Muscle of leg (tissue), 11 donors: Measurements from ENCODE around the gene SYT8. TPM values are rescaled to one million over a fixed set of nuclear protein-coding genes. Genes with fewer than 3 reads are reported as not detected.

Source experiments
- DNase-seq: peaks from one replicate; pipeline ENCODE4 v3.0.0; 2013
- H3K27ac ChIP-seq: one replicate; pipeline ENCODE4 v1.5.1; 2013; ENCODE audit warnings: mild to moderate bottlenecking, low read length, control low read depth
- H3K27me3 ChIP-seq: one replicate; pipeline ENCODE4 v1.6.1; 2013; ENCODE audit warnings: low read length; ENCODE audit not compliant: control insufficient read depth, insufficient read depth
- H3K36me3 ChIP-seq: one replicate; pipeline ENCODE4 v1.6.1; 2013; ENCODE audit warnings: low read length; ENCODE audit not compliant: control insufficient read depth, insufficient read depth
- H3K4me1 ChIP-seq: one replicate; pipeline ENCODE4 v1.6.1; 2013; ENCODE audit warnings: low read length; ENCODE audit not compliant: control insufficient read depth, insufficient read depth
- H3K4me3 ChIP-seq: one replicate; pipeline ENCODE4 v1.5.1; 2013; ENCODE audit warnings: low read length, control low read depth
- H3K9me3 ChIP-seq: replicated peaks from 2 replicates; pipeline ENCODE4 v1.6.1; 2013; ENCODE audit warnings: low read depth, low read length; ENCODE audit not compliant: control insufficient read depth
- WGBS: methylation state at CpG from one replicate; pipeline ENCODE4 v1.1.5; 2013; ENCODE audit warnings: missing lambda C conversion rate; ENCODE audit not compliant: insufficient coverage; 5-methylcytosine and 5-hydroxymethylcytosine counted together
- polyA plus RNA-seq, 8 donors: library from polyadenylated mRNA; unstranded; fragments of 120-200 nt; gene quantifications; one replicate each; pipeline versions ENCODE4 v1.2.1 to v1.2.3, GENCODE V29; 2013; ENCODE audit warnings: inconsistent platforms in 1 of 8, low replicate concordance in 1 of 8; ENCODE audit not compliant: insufficient read length in 8 of 8, insufficient read depth in 1 of 8
- total RNA-seq: library from RNA; stranded (reverse); fragments of 120-200 nt; gene quantifications from one replicate; pipeline ENCODE4 v1.2.4, GENCODE V29; 2013

The SYT8 gene
- total and polyA plus RNA-seq, 9 donors: 0.27 to 1.7 (median 0.76) TPM

GRCh38 chr11:1845561-1846452 is 11.0 kb downstream of the SYT8 start:
- no peak overlapping the region for H3K27ac ChIP-seq
- peaks cover 12% of the 10 kb centered on the region for H3K36me3 ChIP-seq
- H3K4me1 ChIP-seq: peaks cover 79% of the 10 kb centered on the region
- WGBS: 66% methylated on average over 16 of the region's 21 CpGs
- no peaks in the 10 kb centered on the region for H3K27me3 ChIP-seq
- no peaks in the 10 kb centered on the region for H3K9me3 ChIP-seq
- no peak for DNase-seq
- H3K4me3 ChIP-seq: no peak overlapping the region

- Histone ChIP-seq H3K36me3 (peaks cover 6% of the 10 kb centered on the region), H3K9me3 (no peaks in the 10 kb centered on the region), H3K4me3 (no peak overlapping the region), H3K27me3 (no peaks in the 10 kb centered on the region), H3K27ac (no peak overlapping the region), H3K4me1 (peaks cover 72% of the 10 kb centered on the region)
- WGBS: 74% methylated on average over 9 of the region's 9 CpGs
- no peak for DNase-seq
These were observed 11.7 kb downstream of the SYT8 start for GRCh38 chr11:1846453-1846932.

- no peak overlapping the region for H3K4me3 ChIP-seq
- peaks cover 68% of the 10 kb centered on the region for H3K4me1 ChIP-seq
- H3K9me3 ChIP-seq: no peaks in the 10 kb centered on the region
- DNase-seq: no peak
- H3K27ac ChIP-seq: no peak overlapping the region
- no peaks in the 10 kb centered on the region for H3K27me3 ChIP-seq
- WGBS: 81% methylated on average over 33 of the region's 34 CpGs
- no peaks in the 10 kb centered on the region for H3K36me3 ChIP-seq
These were observed 12.4 kb downstream of the SYT8 start for GRCh38 chr11:1847006-1847735.

GRCh38 chr11:1847926-1848639 is 13.3 kb downstream of the SYT8 start:
- no peaks in the 10 kb centered on the region for H3K36me3 ChIP-seq
- DNase-seq: no peak
- H3K4me3 ChIP-seq: no peak overlapping the region
- no peaks in the 10 kb centered on the region for H3K9me3 ChIP-seq
- no peaks in the 10 kb centered on the region for H3K27me3 ChIP-seq
- H3K27ac ChIP-seq: no peak overlapping the region
- H3K4me1 ChIP-seq: peaks cover 70% of the 10 kb centered on the region
- WGBS: 69% methylated on average over 15 of the region's 18 CpGs

- WGBS: 74% methylated on average over 13 of the region's 19 CpGs
- no peaks in the 10 kb centered on the region for H3K36me3 ChIP-seq
- H3K27ac ChIP-seq: no peak overlapping the region
- H3K4me3 ChIP-seq: no peak overlapping the region
- H3K27me3 ChIP-seq: no peaks in the 10 kb centered on the region
- H3K4me1 ChIP-seq: peaks cover 70% of the 10 kb centered on the region
- no peak for DNase-seq
- H3K9me3 ChIP-seq: no peaks in the 10 kb centered on the region
These were observed 14.0 kb downstream of the SYT8 start for GRCh38 chr11:1848640-1849430.

GRCh38 chr11:1851468-1852180 is 16.8 kb downstream of the SYT8 start:
- peaks cover 70% of the 10 kb centered on the region for H3K4me1 ChIP-seq
- no peak overlapping the region for H3K4me3 ChIP-seq
- no peak for DNase-seq
- no peaks in the 10 kb centered on the region for H3K36me3 ChIP-seq
- WGBS: 87% methylated on average over 19 of the region's 21 CpGs
- no peaks in the 10 kb centered on the region for H3K27me3 ChIP-seq
- no peaks in the 10 kb centered on the region for H3K9me3 ChIP-seq
- H3K27ac ChIP-seq: no peak overlapping the region

- H3K27ac ChIP-seq: peak overlapping the region; percentile 47
These were observed 17.6 kb downstream of the SYT8 start for GRCh38 chr11:1852271-1852876.

GRCh38 chr11:1852877-1853276 is 18.1 kb downstream of the SYT8 start, which contains the start of gene LSP1:
Gene LSP1, plus strand, starts transcription at chr11:1853084. Its CDS starts 61 bp downstream, at chr11:1853145.
- WGBS: 84% methylated on average over 14 of the region's 18 CpGs
- Histone ChIP-seq H3K36me3 (no peaks in the 10 kb centered on the region), H3K4me3 (peak within 1 kb of the TSS; percentile 14), H3K4me1 (peaks cover 65% of the 10 kb centered on the region), H3K27me3 (no peaks in the 10 kb centered on the region), H3K9me3 (no peaks in the 10 kb centered on the region), H3K27ac (peak within 1 kb of the TSS; percentile 47)
- DNase-seq: no peak

More at GRCh38 chr11:1852271-1852876, 17.6 kb downstream of the SYT8 start:
- Histone ChIP-seq H3K4me1 (peaks cover 70% of the 10 kb centered on the region), H3K36me3 (no peaks in the 10 kb centered on the region), H3K9me3 (no peaks in the 10 kb centered on the region), H3K4me3 (no peak overlapping the region), H3K27me3 (no peaks in the 10 kb centered on the region)
- 85% methylated on average over 21 of the region's 25 CpGs for WGBS
- DNase-seq: no peak
